G401 (cell line): ENCODE measurements around the gene MEMO1. TPM values are rescaled to one million over a fixed set of nuclear protein-coding genes. Genes with fewer than 3 reads are reported as not detected.
"Not testable (repeated sequence)": the region's sequence is repeated elsewhere in the genome, so short reads cannot be mapped to it uniquely, and the experiment has no call there.

Source experiments
- DNase-seq: peaks from one replicate; pipeline ENCODE4 v3.0.0-alpha.2; 2015; ENCODE audit warnings: low spot score
- in situ Hi-C: cut with HindIII; loops from 2 replicates; pipeline ENCODE4 v1.10.0; 2016; ENCODE audit warnings: low sequenced_read_pairs, mixed read lengths
- total RNA-seq: library from RNA; depleted of rRNA; stranded (reverse); fragments of >200 nt; shearing (Covaris generic); gene quantifications from 2 replicates; pipeline ENCODE4 v1.2.3, GENCODE V29; 2014

Gene MEMO1
- total RNA-seq, 1 experiment from 2014 or later, result 102 TPM

GRCh38 chr2:31966402-31966801 lies 44.4 kb downstream of the MEMO1 start:
- DNase-seq, in situ Hi-C loops: not testable (repeated sequence)

- in situ Hi-C loops, result no loop called here
- DNase-seq, result no peak
These were observed 45.7 kb downstream of the MEMO1 start for GRCh38 chr2:31965094-31965493.

GRCh38 chr2:31962757-31963361 lies 47.9 kb downstream of the MEMO1 start:
- in situ Hi-C loops, result no loop called here

GRCh38 chr2:31958140-31958717 lies 52.6 kb downstream of the MEMO1 start:
- no peak for DNase-seq
- in situ Hi-C loops, result no loop called here

More at GRCh38 chr2:31962757-31963361, 47.9 kb downstream of the MEMO1 start:
- no peak for DNase-seq

GRCh38 chr2:31957354-31958139 lies 53.3 kb downstream of the MEMO1 start:
- in situ Hi-C loops, result no loop called here
- no peak for DNase-seq

GRCh38 chr2:31956934-31957333 lies 53.9 kb downstream of the MEMO1 start:
- DNase-seq, in situ Hi-C loops: not testable (repeated sequence)

GRCh38 chr2:31956312-31956711 lies 54.5 kb downstream of the MEMO1 start:
- in situ Hi-C loops, result no loop called here
- DNase-seq, result no peak

GRCh38 chr2:31953095-31953494 lies 57.7 kb downstream of the MEMO1 start:
- DNase-seq, in situ Hi-C loops: not testable (repeated sequence)

- no peak for DNase-seq
- in situ Hi-C loops, result no loop called here
These were observed 59.8 kb downstream of the MEMO1 start for GRCh38 chr2:31950946-31951562.

GRCh38 chr2:31947871-31948270 lies 62.9 kb downstream of the MEMO1 start:
- in situ Hi-C loops, result no loop called here
- no peak for DNase-seq

- DNase-seq, result no peak
- in situ Hi-C loops, result no loop called here
These were observed 64.0 kb downstream of the MEMO1 start for GRCh38 chr2:31946838-31947237.

GRCh38 chr2:31945572-31945935 lies 65.3 kb downstream of the MEMO1 start:
- in situ Hi-C loops, result no loop called here
- DNase-seq, result no peak

GRCh38 chr2:31944828-31945571 lies 65.8 kb downstream of the MEMO1 start:
- in situ Hi-C loops, result no loop called here
- no peak for DNase-seq

- in situ Hi-C loops, result no loop called here
- no peak for DNase-seq
These were observed 67.1 kb downstream of the MEMO1 start for GRCh38 chr2:31943636-31944225.

- in situ Hi-C loops, result no loop called here
- DNase-seq, result no peak
These were observed 69.9 kb downstream of the MEMO1 start for GRCh38 chr2:31940920-31941319.

- in situ Hi-C loops, result no loop called here
- no peak for DNase-seq
These were observed 73.1 kb downstream of the MEMO1 start for GRCh38 chr2:31937741-31938140.

GRCh38 chr2:31935370-31935769 lies 75.4 kb downstream of the MEMO1 start:
- in situ Hi-C loops, result no loop called here
- DNase-seq, result no peak

GRCh38 chr2:31933066-31933465 lies 77.7 kb downstream of the MEMO1 start:
- in situ Hi-C loops, result no loop called here
- DNase-seq, result no peak

- no peak for DNase-seq
- in situ Hi-C loops, result no loop called here
These were observed 78.2 kb downstream of the MEMO1 start for GRCh38 chr2:31932589-31932988.
